Ishikawa (cell line): ENCODE results near the gene ERC1.

Experiments
- CEBPB ChIP-seq: IDR thresholded peaks from 2 replicates; pipeline ENCODE4 v1.6.1; 2012
- CREB1 ChIP-seq: IDR thresholded peaks from 2 replicates; pipeline ENCODE4 v1.6.1; 2012; ENCODE audit warnings: low read depth
- EGR1 ChIP-seq: IDR thresholded peaks from 2 replicates; pipeline ENCODE4 v1.6.1; 2012
- EP300 ChIP-seq: IDR thresholded peaks from 2 replicates; pipeline ENCODE4 v1.6.1; 2012; ENCODE audit warnings: borderline replicate concordance
- FOXM1 ChIP-seq: IDR thresholded peaks from 2 replicates; pipeline ENCODE4 v1.6.1; 2012; ENCODE audit warnings: low read depth, borderline replicate concordance
- RAD21 ChIP-seq: IDR thresholded peaks from 2 replicates; pipeline ENCODE4 v1.6.1; 2012; ENCODE audit warnings: low read depth
- TAF1 ChIP-seq: IDR thresholded peaks from 2 replicates; pipeline ENCODE4 v1.6.1; 2012; ENCODE audit warnings: low read depth, mild to moderate bottlenecking
- TCF12 ChIP-seq: IDR thresholded peaks from 2 replicates; pipeline ENCODE4 v1.6.1; 2012; ENCODE audit warnings: low read depth
- YY1 ChIP-seq: IDR thresholded peaks from 2 replicates; pipeline ENCODE4 v1.6.1; 2012; ENCODE audit warnings: low read depth
- ZBTB7A ChIP-seq: IDR thresholded peaks from 2 replicates; pipeline ENCODE4 v1.6.1; 2012; ENCODE audit warnings: low read depth
- TF ChIP-seq, protein P1 (sequence below): IDR thresholded peaks from 2 replicates; pipeline ENCODE4 v1.6.1; 2012
- TF ChIP-seq, protein P2 (sequence below): IDR thresholded peaks from 2 replicates; pipeline ENCODE4 v1.6.1; 2012
- TF ChIP-seq, protein P3 (sequence below): IDR thresholded peaks from 2 replicates; pipeline ENCODE4 v1.6.1; 2012; ENCODE audit warnings: low read depth, mild to moderate bottlenecking

DNA sequence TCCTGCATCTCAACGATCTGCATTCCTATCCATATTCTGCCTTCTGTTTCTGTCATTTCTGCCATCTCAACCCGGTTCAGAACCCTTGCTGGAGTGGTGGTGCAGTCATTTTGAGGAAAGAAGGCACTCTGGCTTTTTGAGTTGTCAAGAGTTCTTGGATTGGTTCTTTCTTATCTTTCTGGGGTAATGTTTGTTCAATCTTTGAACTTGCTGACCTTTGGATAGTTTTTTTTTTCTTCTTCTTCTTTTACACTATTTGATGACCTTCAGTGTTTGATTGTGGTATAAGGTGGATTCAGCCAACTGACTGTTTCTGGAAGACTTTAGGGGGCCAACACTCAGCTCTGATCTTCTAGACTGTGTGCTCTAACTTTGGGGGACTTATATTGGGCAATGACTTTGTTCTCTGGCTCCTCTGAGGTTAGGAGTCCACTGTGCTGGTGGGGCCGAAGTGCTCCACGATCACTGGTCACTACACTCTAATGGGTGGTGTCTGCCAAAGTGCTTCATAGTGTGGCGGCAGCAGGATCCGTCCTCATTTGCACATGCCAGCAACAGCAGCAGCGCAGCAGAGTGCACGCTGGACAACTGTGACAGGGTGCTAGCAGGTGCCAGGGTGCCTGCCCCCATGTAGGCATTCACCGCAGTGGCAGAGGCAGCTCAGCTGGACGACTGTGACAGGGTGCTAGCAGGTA, 347.6 kb downstream of the ERC1 start:
- TF ChIP-seq EP300, result no peak
- TF ChIP-seq, protein P1, sequence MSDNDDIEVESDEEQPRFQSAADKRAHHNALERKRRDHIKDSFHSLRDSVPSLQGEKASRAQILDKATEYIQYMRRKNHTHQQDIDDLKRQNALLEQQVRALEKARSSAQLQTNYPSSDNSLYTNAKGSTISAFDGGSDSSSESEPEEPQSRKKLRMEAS, result no peak
- TF ChIP-seq TAF1, result no peak
- TF ChIP-seq FOXM1, result no peak
- TF ChIP-seq ZBTB7A, result no peak
- no peak for TF ChIP-seq CEBPB
- TF ChIP-seq YY1, result no peak
- no peak for TF ChIP-seq RAD21
- no peak for TF ChIP-seq TCF12
- no peak for TF ChIP-seq EGR1
- no peak for TF ChIP-seq CREB1
- TF ChIP-seq, protein P2, sequence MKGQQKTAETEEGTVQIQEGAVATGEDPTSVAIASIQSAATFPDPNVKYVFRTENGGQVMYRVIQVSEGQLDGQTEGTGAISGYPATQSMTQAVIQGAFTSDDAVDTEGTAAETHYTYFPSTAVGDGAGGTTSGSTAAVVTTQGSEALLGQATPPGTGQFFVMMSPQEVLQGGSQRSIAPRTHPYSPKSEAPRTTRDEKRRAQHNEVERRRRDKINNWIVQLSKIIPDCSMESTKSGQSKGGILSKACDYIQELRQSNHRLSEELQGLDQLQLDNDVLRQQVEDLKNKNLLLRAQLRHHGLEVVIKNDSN, result no peak
- TF ChIP-seq, protein P3, sequence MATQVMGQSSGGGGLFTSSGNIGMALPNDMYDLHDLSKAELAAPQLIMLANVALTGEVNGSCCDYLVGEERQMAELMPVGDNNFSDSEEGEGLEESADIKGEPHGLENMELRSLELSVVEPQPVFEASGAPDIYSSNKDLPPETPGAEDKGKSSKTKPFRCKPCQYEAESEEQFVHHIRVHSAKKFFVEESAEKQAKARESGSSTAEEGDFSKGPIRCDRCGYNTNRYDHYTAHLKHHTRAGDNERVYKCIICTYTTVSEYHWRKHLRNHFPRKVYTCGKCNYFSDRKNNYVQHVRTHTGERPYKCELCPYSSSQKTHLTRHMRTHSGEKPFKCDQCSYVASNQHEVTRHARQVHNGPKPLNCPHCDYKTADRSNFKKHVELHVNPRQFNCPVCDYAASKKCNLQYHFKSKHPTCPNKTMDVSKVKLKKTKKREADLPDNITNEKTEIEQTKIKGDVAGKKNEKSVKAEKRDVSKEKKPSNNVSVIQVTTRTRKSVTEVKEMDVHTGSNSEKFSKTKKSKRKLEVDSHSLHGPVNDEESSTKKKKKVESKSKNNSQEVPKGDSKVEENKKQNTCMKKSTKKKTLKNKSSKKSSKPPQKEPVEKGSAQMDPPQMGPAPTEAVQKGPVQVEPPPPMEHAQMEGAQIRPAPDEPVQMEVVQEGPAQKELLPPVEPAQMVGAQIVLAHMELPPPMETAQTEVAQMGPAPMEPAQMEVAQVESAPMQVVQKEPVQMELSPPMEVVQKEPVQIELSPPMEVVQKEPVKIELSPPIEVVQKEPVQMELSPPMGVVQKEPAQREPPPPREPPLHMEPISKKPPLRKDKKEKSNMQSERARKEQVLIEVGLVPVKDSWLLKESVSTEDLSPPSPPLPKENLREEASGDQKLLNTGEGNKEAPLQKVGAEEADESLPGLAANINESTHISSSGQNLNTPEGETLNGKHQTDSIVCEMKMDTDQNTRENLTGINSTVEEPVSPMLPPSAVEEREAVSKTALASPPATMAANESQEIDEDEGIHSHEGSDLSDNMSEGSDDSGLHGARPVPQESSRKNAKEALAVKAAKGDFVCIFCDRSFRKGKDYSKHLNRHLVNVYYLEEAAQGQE, result no peak
